Subcutaneous adipose tissue (tissue), 4 donors: ENCODE measurements around the gene CD40. TPM values are rescaled to one million over a fixed set of nuclear protein-coding genes. Genes with fewer than 3 reads are reported as not detected.

Experiments used
- total RNA-seq, 4 donors: library from RNA; depleted of rRNA; stranded (reverse); fragments of >200 nt; gene quantifications; one replicate each; pipeline ENCODE4 v1.1.0, GENCODE V29; 2016
- TF ChIP-seq, protein P1 (sequence below): fragments of 450-650 bp; IDR thresholded peaks from one replicate; pipeline ENCODE4 v1.5.1; 2016; ENCODE audit warnings: low read depth, mild to moderate bottlenecking, control low read depth, antibody characterized with exemption, moderate library complexity

CD40 gene
- total RNA-seq, 4 donors from 2014 or later: 9.5 to 22.8 (median 17.7) TPM

GRCh38 chr20:46172455-46172854 lies 54.3 kb downstream of the CD40 start:
- TF ChIP-seq, protein P1, sequence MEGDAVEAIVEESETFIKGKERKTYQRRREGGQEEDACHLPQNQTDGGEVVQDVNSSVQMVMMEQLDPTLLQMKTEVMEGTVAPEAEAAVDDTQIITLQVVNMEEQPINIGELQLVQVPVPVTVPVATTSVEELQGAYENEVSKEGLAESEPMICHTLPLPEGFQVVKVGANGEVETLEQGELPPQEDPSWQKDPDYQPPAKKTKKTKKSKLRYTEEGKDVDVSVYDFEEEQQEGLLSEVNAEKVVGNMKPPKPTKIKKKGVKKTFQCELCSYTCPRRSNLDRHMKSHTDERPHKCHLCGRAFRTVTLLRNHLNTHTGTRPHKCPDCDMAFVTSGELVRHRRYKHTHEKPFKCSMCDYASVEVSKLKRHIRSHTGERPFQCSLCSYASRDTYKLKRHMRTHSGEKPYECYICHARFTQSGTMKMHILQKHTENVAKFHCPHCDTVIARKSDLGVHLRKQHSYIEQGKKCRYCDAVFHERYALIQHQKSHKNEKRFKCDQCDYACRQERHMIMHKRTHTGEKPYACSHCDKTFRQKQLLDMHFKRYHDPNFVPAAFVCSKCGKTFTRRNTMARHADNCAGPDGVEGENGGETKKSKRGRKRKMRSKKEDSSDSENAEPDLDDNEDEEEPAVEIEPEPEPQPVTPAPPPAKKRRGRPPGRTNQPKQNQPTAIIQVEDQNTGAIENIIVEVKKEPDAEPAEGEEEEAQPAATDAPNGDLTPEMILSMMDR: no peak

DNA sequence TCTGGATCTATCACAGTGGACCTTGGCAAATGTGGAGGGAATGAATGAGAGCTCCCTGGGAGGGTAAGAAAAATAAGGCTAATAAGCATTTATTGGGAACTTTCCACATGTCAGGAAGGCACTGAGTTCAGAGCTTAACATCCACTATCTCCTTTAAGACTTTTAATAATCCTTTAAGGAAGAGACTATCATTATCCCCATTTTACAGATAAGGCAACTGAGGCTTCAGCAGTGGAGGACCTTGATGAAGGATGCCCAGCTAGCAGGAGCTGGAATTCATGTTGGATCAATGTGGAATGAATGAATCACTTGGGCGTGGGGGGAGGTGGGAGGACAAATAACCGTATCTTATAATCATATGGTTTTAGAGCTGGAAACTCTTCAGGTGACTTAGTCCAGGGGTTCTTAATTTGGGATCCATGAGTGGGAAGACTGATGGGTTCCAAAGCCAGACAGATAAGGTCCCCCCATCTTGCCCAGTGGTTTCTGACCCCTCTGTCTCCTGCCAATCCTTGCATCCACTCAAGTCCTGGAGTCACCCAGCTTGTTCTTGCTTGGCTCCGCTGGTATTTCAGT lies 54.9 kb downstream of the CD40 start:
- TF ChIP-seq, protein P1: no peak

DNA sequence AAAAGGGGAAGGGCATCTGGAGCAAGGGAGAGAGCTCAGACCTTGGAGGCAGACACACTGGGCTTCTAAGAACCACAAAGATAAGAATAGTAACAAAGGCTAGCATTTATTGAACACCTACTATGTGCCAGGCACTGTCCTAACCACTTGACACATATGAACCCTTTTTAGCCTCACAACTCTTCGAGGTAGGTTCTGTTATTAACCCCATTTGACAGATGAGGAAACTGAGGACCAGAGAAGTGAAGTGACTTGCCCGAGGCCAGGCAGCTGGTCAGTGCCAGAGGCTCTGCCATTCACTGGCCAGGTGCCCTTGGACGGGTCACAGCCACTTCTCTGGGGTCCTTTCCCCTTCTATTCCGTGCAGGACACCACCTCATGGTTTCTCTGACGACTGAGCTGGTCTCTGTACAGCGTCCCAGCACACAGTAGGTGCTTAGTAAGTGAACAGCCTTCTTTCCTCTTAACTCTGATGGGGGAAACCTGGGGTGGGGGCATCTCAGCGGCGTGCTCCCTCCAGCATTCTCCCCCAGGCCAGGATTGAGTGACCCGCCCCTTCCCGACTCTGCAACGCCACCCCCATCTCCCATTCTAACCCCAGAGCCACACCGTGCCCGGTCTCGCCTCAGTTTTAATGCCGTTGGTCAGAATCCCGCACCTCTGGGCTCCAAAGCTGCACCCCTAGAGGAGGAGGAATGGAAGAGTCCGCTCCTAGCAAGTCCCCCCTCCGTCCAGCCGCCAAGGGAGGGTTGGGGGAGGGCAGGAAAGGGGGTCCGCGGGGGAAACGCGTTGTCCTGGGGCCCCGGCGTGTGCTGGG lies 55.7 kb downstream of the CD40 start:
- TF ChIP-seq, protein P1: no peak

DNA sequence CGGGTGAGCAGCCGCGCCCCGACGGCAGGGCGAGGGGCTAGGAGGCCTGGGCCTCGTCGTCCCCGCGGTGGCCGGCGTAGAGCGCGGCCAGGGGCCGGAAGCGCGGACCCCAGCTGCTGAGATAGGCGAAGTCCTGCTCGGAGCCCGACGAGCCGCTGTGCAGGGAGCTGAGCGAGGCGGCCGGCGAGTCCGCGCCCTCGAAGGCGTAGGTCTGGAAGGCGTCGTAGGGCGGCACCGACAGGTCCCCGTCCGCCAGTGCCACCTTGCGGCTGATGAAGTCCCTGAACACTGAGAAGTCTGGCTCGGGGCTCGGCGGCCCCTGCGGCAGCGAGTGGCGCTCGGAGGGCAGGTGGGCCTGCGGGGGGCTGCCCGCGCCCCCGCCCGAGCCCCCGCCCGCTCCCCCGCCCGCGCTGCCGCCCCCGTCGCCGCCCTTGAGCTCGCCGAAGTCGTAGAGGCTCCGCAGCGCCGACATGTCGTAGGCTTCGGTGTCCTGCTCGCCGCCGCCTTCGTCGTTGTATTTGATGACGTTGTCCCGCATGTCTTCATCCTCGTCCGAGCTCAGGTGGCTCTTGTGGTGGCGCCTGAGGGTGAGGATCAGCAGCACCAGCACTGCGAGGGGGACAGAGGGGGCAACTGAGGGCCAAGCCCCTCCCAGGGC lies 56.5 kb downstream of the CD40 start:
- TF ChIP-seq, protein P1: no peak

DNA sequence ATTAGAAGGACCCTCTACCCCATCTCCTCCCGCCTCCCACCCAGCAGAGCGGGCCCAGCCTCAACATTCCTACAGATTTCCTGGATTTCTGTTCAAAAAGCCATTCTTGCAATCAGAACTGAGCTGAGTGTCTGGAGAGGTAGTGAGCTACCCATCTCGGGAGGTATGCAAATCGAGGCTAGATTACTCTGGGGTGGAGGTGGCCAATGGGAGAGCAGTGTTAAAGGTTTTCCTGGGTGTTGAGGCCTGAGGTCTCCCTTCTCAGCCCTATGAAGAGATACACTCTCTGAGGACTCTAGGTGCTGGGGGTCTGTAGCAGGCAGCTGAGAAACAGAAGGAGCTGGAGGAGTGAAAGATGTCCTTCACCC lies 57.0 kb downstream of the CD40 start:
- TF ChIP-seq, protein P1: no peak

DNA sequence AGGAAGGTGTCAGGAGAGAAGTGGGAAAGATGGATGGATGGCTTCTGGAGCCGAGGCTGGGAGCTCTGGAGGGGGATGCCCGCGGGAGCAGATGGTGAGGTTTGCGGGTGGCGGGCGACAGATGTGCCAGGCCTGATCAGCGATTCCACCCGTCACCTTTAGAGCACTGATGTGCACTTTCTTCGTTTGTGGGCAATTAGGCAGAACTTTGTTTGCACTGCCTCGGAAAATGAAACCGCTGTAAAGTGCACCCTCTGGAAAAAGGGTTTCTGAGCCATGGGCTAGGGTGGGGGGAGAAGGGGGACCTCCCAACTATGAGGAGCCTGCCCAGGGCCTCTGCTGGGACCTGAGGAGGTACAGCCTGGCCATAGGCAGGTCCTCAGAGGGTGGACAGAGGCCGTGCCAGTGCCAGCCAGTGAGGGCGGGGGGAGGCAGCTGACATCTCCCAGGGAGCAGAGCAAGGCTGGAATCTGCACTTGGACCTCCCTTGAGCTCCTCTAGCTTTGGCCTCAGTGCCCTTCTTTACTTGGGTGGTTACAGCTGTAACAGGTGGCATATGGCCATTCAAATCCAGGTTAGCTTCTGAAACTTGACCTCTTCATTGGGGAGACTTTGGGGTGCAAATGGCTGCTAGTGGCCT lies 58.7 kb downstream of the CD40 start:
- TF ChIP-seq, protein P1: no peak

DNA sequence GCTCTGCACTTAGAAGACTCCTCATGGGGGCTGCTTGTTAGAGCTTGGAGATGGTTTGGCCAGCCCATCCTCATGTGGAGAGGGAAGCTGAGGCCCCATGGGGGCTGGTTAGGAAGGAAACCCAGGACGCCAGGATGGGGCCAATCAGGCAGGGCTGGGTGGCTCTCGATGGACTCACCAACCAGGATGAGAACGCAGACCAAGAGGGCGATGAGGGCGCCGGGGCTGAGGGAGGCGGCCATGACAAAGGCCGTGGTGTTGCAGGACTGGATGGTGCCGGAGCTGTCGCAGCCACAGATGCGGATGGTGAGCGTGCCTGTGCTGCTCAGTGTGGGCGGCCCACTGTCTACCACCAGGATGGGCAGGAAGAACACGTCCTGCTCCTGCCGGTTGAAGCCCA lies 59.7 kb downstream of the CD40 start:
- TF ChIP-seq, protein P1: no peak
